Measurements from ENCODE around the gene WDR59. TPM values are rescaled to one million over a fixed set of nuclear protein-coding genes. Genes with fewer than 3 reads are reported as not detected.
A peak's percentile ranks its signal among the peaks of the same experiment; 100 is the strongest.
"Not testable (repeated sequence)": the region's sequence is repeated elsewhere in the genome, so short reads cannot be mapped to it uniquely, and the experiment has no call there.

WDR59 gene
- total and polyA plus RNA-seq, 4 donors, result 11.2 to 60.1 (median 32.0) TPM

DNA sequence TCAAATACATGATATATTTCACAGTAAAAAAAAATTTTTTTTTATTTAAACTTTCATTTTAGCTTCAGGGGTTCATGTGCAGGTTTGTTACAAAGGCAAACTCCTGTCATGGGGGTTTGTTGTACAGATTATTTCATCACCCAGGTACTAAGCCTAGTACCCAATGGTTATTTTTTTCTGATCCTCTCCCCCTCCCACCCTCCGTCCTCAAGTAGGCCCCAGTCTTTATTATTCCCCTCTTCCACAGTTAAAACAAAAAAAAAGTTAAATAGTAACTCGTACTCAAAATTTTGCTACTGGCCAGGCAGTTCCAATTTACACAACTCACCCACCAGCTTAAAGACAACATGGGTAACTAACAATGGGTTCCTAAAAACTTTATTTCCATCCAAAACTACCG is 63.9 kb downstream of the WDR59 start:
- no peak overlapping the region for H3K27ac ChIP-seq (ENCODE audit: low read depth in 1 of 2, low read length in 1 of 2)
- TF ChIP-seq, protein P1, sequence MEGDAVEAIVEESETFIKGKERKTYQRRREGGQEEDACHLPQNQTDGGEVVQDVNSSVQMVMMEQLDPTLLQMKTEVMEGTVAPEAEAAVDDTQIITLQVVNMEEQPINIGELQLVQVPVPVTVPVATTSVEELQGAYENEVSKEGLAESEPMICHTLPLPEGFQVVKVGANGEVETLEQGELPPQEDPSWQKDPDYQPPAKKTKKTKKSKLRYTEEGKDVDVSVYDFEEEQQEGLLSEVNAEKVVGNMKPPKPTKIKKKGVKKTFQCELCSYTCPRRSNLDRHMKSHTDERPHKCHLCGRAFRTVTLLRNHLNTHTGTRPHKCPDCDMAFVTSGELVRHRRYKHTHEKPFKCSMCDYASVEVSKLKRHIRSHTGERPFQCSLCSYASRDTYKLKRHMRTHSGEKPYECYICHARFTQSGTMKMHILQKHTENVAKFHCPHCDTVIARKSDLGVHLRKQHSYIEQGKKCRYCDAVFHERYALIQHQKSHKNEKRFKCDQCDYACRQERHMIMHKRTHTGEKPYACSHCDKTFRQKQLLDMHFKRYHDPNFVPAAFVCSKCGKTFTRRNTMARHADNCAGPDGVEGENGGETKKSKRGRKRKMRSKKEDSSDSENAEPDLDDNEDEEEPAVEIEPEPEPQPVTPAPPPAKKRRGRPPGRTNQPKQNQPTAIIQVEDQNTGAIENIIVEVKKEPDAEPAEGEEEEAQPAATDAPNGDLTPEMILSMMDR (IDR thresholded peaks at IDR 0.05; ENCODE audit: control extremely low read depth, extremely low read depth), result no peak
- peaks cover 0 to 9% (median 5%) of the 10 kb centered on the region in 5 donors for H3K4me1 ChIP-seq (ENCODE audit: control insufficient read depth in 5 of 5, insufficient read depth in 5 of 5, low read length in 5 of 5)
- DNase-seq, result no peak
- ATAC-seq (ENCODE audit: insufficient read depth, low FRiP score), result no peak
- H3K9ac ChIP-seq (ENCODE audit: insufficient read depth in 1 of 2, low read length in 2 of 2), result no peak overlapping the region
- H3K36me3 ChIP-seq (ENCODE audit: control insufficient read depth in 4 of 4, insufficient read depth in 4 of 4, low read length in 4 of 4), result peaks cover 11 to 32% (median 19%) of the 10 kb centered on the region in 4 donors
- no peaks in the 10 kb centered on the region for H3K9me3 ChIP-seq (ENCODE audit: control insufficient read depth in 4 of 4, insufficient read depth in 3 of 4, low read length in 3 of 4)
- no peaks in the 10 kb centered on the region for H3K27me3 ChIP-seq (ENCODE audit: control insufficient read depth in 3 of 3, insufficient read depth in 3 of 3, low read length in 2 of 3)
- no peak overlapping the region for H3K4me3 ChIP-seq
- 86 to 89% methylated on average over 3 of the region's 3 CpGs for WGBS, 2 donors

- H3K27ac ChIP-seq (ENCODE audit: low read depth in 1 of 2, low read length in 1 of 2), result no peak overlapping the region
- H3K27me3 ChIP-seq (ENCODE audit: control insufficient read depth in 3 of 3, insufficient read depth in 3 of 3, low read length in 2 of 3), result no peaks in the 10 kb centered on the region
- peaks cover 0 to 10% (median 2%) of the 10 kb centered on the region in 4 donors for H3K9me3 ChIP-seq (ENCODE audit: control insufficient read depth in 4 of 4, insufficient read depth in 3 of 4, low read length in 3 of 4)
- H3K36me3 ChIP-seq (ENCODE audit: control insufficient read depth in 4 of 4, insufficient read depth in 4 of 4, low read length in 4 of 4), result peaks cover 21 to 55% (median 39%) of the 10 kb centered on the region in 4 donors
- 97 to 99% methylated on average over 6 of the region's 6 CpGs for whole genome bisulfite sequencing, 2 donors
- H3K4me1 ChIP-seq (ENCODE audit: control insufficient read depth in 5 of 5, insufficient read depth in 5 of 5, low read length in 5 of 5), result no peaks in the 10 kb centered on the region
- H3K9ac ChIP-seq (ENCODE audit: insufficient read depth in 1 of 2, low read length in 2 of 2), result no peak overlapping the region
- no peak overlapping the region for H3K4me3 ChIP-seq
- TF ChIP-seq, protein P1 (IDR thresholded peaks at IDR 0.05; ENCODE audit: control extremely low read depth, extremely low read depth), result no peak
- ATAC-seq (ENCODE audit: insufficient read depth, low FRiP score) (no peak), DNase-seq (no peak)
These were observed 75.3 kb downstream of the WDR59 start for GRCh38 chr16:74909665-74910064.

GRCh38 chr16:74908759-74909158 is 76.2 kb downstream of the WDR59 start:
- peaks cover 22 to 50% (median 34%) of the 10 kb centered on the region in 4 donors for H3K36me3 ChIP-seq (ENCODE audit: control insufficient read depth in 4 of 4, insufficient read depth in 4 of 4, low read length in 4 of 4)
- H3K4me3 ChIP-seq; H3K27me3 ChIP-seq (ENCODE audit: control insufficient read depth in 3 of 3, insufficient read depth in 3 of 3, low read length in 2 of 3); H3K9me3 ChIP-seq (ENCODE audit: control insufficient read depth in 4 of 4, insufficient read depth in 3 of 4, low read length in 3 of 4); H3K9ac ChIP-seq (ENCODE audit: insufficient read depth in 1 of 2, low read length in 2 of 2); ATAC-seq (ENCODE audit: insufficient read depth, low FRiP score); H3K27ac ChIP-seq (ENCODE audit: low read depth in 1 of 2, low read length in 1 of 2); H3K4me1 ChIP-seq (ENCODE audit: control insufficient read depth in 5 of 5, insufficient read depth in 5 of 5, low read length in 5 of 5); DNase-seq: not testable (repeated sequence)
- 96 to 97% methylated on average over 7 of the region's 8 CpGs for WGBS, 2 donors

DNA sequence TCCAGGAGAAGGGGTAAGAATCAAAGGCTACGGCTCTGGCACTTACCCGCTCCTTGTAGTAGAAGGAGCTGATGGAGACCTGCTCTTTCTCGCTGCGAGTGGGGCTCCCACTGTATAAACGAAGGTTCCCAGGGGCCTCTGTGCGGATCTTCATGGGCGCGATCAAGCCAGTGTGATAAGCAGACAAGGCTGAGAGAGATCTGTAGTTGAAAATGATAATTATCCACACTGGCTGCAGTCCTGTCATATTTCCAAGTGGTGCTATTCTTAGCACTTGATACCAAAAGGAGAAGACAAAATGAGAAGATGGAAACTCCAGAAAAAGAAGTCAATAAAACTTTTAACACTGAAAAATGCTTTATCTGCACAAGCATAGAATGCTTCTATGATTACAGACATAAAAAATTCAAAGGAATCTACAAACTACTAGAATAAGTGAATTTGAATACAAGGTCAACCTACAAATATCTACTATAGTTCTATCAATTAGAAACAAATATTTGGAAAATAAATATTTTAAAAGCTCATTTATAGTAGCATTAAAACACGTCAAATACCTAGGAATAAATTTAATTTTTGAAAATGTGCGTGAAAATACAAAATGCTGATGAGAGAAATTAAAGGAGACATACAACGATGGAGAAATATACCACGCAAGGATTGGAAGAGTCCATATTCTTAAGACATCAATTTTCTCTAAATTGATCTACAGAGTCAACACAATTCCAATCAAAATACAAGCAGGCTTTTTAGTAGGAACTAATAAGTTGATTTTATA is 80.8 kb downstream of the WDR59 start:
- H3K4me1 ChIP-seq (ENCODE audit: control insufficient read depth in 5 of 5, insufficient read depth in 5 of 5, low read length in 5 of 5), result peaks cover 0 to 3% (median 0%) of the 10 kb centered on the region in 5 donors
- no peaks in the 10 kb centered on the region for H3K27me3 ChIP-seq (ENCODE audit: control insufficient read depth in 3 of 3, insufficient read depth in 3 of 3, low read length in 2 of 3)
- H3K36me3 ChIP-seq (ENCODE audit: control insufficient read depth in 4 of 4, insufficient read depth in 4 of 4, low read length in 4 of 4), result peaks cover 15 to 38% (median 17%) of the 10 kb centered on the region in 4 donors
- no peak overlapping the region for H3K4me3 ChIP-seq
- TF ChIP-seq, protein P1 (IDR thresholded peaks at IDR 0.05; ENCODE audit: control extremely low read depth, extremely low read depth), result no peak
- no peak overlapping the region for H3K9ac ChIP-seq (ENCODE audit: insufficient read depth in 1 of 2, low read length in 2 of 2)
- no peaks in the 10 kb centered on the region for H3K9me3 ChIP-seq (ENCODE audit: control insufficient read depth in 4 of 4, insufficient read depth in 3 of 4, low read length in 3 of 4)
- peak overlapping the region in 1 of 2 donors; percentile 87 for H3K27ac ChIP-seq (ENCODE audit: low read depth in 1 of 2, low read length in 1 of 2)
- ATAC-seq (ENCODE audit: insufficient read depth, low FRiP score), result no peak
- DNase-seq, result no peak
- WGBS, 2 donors, result 96 to 97% methylated on average over 12 of the region's 12 CpGs
